Astrocyte of the spinal cord (primary cell): ENCODE measurements around the gene BMP7.

ENCODE experiments used
- DNase-seq: peaks from one replicate; pipeline ENCODE4 v3.0.0; 2011; ENCODE audit warnings: low read depth, low spot score
- H3K4me3 ChIP-seq: 2 replicates; pipeline ENCODE4 v1.5.1; 2011; ENCODE audit warnings: low read depth, mild to moderate bottlenecking, low read length, moderate library complexity
- CTCF ChIP-seq: IDR thresholded peaks from 2 replicates; pipeline ENCODE4 v1.5.1; 2012; ENCODE audit warnings: low read depth, mild to moderate bottlenecking, low read length, inconsistent platforms
- in situ Hi-C: cut with HindIII; loops from 2 replicates; pipeline ENCODE4 v1.10.0; 2017; ENCODE audit warnings: low sequenced_read_pairs

The BMP7 gene

GRCh38 chr20:57266291-57267157, at the start of gene BMP7:
TSS of gene BMP7 (minus strand) at chr20:57266641. CDS start at chr20:57266122, 519 bp downstream.
- peak; percentile 5 for DNase-seq
- no peak within 1 kb of the TSS for H3K4me3 ChIP-seq
- in situ Hi-C loops: no loop called here
- no peak for TF ChIP-seq CTCF

GRCh38 chr20:57315976-57316480, 49.6 kb upstream of the BMP7 start:
- TF ChIP-seq CTCF: no peak
- in situ Hi-C loops: no loop called here
- no peak for DNase-seq
- H3K4me3 ChIP-seq: no peak overlapping the region

- TF ChIP-seq CTCF: no peak
- no peak for DNase-seq
- in situ Hi-C loops: no loop called here
- no peak overlapping the region for H3K4me3 ChIP-seq
Measured at GRCh38 chr20:57315083-57315975, 48.9 kb upstream of the BMP7 start.

GRCh38 chr20:57313951-57314350, 47.5 kb upstream of the BMP7 start:
- in situ Hi-C loops: no loop called here
- no peak for TF ChIP-seq CTCF
- no peak for DNase-seq
- no peak overlapping the region for H3K4me3 ChIP-seq

GRCh38 chr20:57313230-57313629, 46.8 kb upstream of the BMP7 start:
- in situ Hi-C loops: no loop called here
- DNase-seq: no peak
- no peak for TF ChIP-seq CTCF
- no peak overlapping the region for H3K4me3 ChIP-seq

GRCh38 chr20:57312138-57312537, 45.7 kb upstream of the BMP7 start:
- no peak overlapping the region for H3K4me3 ChIP-seq
- DNase-seq: no peak
- TF ChIP-seq CTCF: no peak
- in situ Hi-C loops: no loop called here
